ENCODE results near the gene DHX9.

DNA sequence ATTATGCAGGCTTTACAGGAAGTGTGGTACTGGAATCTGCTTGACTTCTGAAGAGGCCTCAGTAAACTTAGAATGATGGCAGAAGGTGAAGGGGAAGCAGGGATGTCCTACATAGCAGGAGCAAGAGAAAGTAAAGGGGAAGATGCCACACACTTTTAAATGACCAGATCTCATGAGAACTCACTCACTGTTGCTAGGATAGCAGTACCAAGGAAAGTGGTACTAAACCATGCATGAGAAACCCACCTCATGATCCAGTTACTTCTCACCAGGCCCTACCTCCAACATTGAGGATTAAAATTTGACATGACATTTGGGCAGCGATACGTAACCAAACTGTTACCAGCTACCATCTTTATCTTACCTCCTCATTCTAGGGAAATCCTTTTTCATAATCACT is 9.6 kb downstream of the DHX9 start:
- TF ChIP-seq, protein P1, sequence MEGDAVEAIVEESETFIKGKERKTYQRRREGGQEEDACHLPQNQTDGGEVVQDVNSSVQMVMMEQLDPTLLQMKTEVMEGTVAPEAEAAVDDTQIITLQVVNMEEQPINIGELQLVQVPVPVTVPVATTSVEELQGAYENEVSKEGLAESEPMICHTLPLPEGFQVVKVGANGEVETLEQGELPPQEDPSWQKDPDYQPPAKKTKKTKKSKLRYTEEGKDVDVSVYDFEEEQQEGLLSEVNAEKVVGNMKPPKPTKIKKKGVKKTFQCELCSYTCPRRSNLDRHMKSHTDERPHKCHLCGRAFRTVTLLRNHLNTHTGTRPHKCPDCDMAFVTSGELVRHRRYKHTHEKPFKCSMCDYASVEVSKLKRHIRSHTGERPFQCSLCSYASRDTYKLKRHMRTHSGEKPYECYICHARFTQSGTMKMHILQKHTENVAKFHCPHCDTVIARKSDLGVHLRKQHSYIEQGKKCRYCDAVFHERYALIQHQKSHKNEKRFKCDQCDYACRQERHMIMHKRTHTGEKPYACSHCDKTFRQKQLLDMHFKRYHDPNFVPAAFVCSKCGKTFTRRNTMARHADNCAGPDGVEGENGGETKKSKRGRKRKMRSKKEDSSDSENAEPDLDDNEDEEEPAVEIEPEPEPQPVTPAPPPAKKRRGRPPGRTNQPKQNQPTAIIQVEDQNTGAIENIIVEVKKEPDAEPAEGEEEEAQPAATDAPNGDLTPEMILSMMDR (IDR thresholded peaks at IDR 0.05): no peak
- no peak for TF ChIP-seq POLR2A (IDR thresholded peaks at IDR 0.05)

Measured in lower leg skin (tissue), 3 donors.